NK-92 (cell line): Measurements from ENCODE around the gene BLOC1S3.

Source experiments
- DNase-seq: peaks from one replicate; lab custom pipeline; 2025; ENCODE audit not compliant: unreplicated experiment; lab: John Stamatoyannopoulos, UW

BLOC1S3 gene

GRCh38 chr19:45145270-45146189 lies 33.1 kb upstream of the BLOC1S3 start:
- DNase-seq = no peak

DNA sequence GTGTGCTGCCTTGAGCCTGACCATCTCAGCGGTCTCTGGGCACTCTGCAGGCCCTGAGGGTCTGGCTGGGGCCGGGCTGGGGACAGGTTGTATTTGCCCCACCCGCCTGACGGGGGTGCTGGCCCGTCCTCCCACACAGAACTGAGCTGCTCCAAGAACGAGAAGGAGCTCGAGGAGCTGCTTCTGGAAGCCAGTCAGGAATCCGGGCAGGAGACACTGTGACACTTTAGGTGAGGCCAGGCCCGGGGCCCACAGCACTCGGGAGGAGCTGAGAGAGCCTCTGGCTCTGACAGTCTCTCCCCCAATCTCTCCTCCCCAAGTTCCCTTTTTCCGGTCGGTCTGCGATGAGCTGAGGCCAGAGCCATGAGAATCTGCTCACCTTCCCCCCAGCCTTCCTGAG lies 32.3 kb upstream of the BLOC1S3 start:
- DNase-seq = no peak

- no peak for DNase-seq
These were observed 31.8 kb upstream of the BLOC1S3 start for GRCh38 chr19:45146741-45147205.

- DNase-seq = no peak
These were observed 30.5 kb upstream of the BLOC1S3 start for GRCh38 chr19:45147835-45148676.

DNA sequence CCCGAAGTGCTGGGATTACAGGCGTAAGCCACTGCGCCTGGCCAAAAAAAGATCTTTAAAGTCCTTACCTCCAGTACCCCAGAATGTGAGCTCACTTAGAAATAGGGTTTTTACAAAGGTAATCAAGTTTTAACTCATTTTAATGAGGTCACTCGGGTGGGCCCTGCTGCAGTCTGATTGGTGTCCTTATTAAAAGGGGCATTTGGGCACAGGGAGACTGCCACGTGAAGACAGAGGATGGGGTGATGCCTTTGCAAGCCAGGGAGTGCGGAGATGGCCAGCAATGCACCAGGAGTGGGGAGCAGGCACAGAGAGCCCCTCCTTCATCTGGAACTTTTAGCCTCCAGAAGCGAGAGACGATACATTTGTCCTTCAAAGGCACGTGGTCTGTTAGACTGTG lies 29.5 kb upstream of the BLOC1S3 start:
- DNase-seq = no peak

GRCh38 chr19:45150180-45150579 lies 28.4 kb upstream of the BLOC1S3 start:
- DNase-seq = no peak

- no peak for DNase-seq
These were observed 27.8 kb upstream of the BLOC1S3 start for GRCh38 chr19:45150751-45151281.

GRCh38 chr19:45151320-45151719 lies 27.3 kb upstream of the BLOC1S3 start:
- no peak for DNase-seq

DNA sequence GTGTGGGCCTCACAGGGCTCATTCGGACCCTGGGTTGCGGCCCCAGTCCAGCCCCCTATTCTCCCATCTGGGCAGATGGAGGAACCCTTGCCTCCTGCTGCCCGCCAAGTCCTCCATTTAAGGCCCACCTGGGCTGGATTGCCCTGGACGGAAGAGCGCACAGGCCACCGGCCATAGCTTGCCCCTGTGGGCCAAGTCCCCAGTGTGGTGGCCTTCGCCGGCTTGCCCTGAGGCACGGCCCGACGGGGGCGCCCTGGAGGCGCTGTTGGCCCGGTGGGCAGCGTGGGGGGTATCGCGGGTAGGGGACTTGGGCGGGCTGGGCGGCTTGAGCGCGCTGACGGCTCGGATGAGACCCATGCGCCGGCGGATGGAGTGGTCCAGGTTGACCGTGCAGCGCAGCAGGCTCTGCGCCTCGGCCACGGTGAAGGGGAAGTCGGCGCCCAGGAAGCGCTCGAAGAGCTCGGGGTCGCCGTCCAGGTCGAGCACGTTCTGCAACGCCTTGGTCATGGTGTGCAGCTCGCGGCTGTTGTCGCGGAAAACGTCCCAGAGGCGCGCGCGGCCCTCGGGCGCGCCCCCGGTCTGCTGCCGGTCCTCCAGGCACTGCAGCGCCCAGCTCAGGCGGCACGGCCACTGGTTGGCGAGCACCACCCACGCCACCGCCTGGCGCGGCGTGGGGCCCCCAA lies 26.6 kb upstream of the BLOC1S3 start:
- no peak for DNase-seq

DNA sequence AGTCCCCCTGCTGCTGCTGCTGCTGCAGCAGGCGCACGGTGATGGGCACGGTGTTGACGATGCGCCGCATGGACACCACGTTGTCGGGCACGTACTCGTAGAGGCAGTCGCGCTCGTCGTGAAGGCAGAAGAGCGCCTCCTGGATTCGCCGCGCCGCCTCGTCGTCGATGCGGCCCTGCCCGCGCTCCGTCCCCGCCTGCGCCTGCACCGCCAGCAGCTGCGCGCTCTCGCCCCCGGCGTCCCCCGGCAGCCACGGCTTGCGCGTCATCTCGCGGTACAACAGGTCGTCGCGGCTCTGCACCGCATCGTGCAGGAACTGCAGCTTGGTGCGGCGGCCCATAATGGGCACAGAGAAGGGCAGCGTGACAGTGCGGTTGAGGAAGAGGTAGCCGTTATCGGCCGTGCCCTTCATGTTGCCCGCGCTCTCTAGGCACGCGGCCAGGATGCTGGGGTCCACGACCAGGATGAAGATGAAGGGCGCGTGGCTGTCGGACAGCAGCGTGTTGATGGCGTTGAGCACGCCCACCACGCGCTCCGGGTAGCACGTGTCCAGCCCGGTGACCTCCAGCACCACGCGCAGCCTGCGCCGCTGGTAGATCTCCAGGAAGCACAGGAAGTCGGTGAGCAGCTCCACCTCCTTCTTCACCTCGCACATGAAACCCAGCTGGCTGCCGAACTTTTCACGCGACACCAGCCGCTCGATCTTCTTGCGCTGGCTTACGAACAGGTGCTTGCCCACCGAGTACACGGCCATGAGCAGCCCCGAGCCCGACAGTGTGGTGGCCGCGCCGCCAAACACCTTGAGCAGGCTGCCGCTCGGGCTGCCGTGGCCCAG lies 25.9 kb upstream of the BLOC1S3 start:
- no peak for DNase-seq

GRCh38 chr19:45153339-45154063 lies 25.1 kb upstream of the BLOC1S3 start:
- DNase-seq = no peak

- no peak for DNase-seq
These were observed 24.3 kb upstream of the BLOC1S3 start for GRCh38 chr19:45154064-45154827.

DNA sequence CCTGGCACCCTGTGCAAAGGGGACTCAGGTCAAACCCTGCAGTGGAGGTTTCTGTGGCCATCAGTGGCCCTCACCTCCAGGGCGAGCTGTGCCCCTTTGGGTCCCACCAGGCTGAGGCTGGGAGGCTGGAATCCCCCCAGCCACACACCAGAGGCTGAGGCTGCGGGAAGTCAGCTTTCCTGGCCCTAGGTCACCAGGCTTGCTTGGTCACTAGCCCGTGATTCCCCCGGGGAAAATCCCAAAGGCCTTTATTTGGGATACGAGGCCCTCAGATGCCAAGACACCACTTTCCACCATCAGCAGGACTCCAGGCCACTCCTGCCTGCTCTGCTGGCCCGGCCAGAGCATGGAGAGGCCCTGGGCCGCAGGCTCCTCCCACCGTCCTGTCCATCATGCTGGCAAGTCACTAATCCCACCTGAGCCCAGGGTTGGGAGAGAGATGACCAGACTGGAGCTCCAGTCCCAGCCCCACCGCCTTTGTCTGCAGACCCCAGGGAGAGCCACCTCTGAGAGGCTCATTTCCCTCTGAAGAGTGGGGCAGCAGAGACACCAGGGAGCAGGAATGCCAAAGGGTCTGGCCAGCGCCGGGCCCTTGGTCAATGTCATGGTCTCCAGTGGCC lies 22.5 kb upstream of the BLOC1S3 start:
- no peak for DNase-seq

GRCh38 chr19:45156751-45157150 lies 21.8 kb upstream of the BLOC1S3 start:
- DNase-seq = no peak

DNA sequence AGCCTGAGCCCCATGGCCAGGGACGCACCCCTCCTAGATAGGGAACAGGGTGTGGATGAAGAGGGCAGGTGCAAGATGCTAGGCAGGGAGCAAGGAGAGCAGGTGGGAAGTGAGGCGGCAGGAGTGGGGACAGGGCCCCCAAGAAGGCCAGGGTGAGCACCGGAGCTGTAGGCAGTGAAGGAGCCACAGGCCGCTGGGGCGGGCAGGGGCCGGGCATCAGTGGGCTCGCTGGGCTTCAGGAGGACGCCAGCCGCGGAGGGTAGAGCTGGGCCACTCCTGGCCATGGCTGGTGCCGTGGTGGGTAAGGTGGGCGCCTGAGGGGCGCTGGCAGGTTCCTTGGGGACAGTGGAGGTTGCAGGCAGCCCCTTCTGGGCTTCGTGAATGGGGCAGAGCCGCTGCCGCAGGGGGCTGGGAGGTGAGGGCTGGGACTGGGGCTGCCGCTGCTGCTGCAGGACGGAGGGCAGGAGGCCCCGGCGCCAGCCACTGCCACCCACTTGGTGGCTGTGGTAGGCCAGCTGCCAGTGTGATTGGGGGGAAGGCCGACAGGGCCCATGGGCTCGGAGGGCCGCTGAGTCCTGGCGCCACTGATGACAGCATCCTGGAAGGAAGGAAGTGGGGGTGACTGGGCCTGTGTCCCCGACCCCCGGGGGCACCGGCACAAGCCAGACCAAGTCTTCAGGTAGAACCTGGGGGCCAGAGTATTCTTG lies 19.9 kb upstream of the BLOC1S3 start:
- DNase-seq = no peak

DNA sequence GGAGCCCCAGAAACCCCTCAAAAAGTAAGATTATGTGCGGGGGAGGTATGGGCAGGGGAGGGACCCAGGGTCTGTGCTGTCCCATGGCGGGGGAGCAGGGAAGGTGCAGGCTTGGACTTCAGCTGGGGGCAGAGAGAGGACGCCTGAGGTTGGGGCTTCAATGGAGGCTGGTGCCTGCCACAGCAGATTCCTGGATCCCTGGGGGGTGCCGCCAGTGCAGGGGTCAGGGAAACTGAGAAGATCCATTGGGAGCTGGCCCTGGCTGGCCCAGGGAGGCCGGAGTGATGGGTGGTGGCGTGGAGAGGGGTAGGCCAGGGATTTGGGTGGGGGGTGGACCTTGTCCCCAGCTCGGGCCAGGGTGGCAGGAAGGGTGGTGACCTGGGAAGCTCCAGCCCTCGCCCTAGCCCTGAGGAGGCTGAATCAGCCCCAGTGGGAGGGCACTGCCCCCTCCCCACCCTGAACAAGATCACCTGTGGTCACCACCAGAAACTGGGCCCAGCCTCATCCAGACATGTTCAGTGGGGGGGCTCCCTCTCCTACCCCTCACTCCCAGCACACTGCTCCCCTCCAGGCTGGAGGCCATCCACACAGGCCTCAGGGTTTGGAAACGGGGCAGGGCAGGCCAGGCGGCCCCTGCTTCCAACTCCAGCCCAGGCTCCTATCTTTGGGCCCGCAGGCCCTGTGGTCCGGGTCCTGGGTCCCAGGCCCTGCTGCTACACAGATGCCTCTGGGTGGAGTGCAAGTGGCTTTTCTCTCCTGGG lies 19.2 kb upstream of the BLOC1S3 start:
- DNase-seq = no peak

DNA sequence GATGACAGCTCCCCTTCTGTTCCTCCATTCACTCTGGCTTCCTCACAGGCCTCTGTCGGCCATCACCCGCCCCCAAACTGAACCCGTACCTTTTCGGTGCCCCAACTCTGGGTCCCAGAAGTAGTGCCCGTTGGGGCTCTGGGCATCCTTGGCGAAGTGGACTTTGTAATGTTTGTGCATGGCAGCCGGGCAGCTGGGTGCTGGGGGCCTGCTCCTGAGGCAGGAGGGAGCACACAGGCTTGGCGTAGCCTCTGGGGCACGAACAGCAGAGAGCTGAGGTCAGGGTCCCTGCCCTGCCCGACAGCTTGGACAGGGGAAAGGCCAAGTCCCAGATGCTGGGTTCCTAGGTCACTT lies 18.6 kb upstream of the BLOC1S3 start:
- no peak for DNase-seq
